GM21447 (cell line): ENCODE results near the gene VWA5B1.

ENCODE experiments used
- ATAC-seq: cut with Tn5 transposase; IDR thresholded peaks from one replicate; pipeline ENCODE4 v1.9.1; 2021; ENCODE audit not compliant: unreplicated experiment

VWA5B1 gene

GRCh38 chr1:20365421-20366055 lies 74.9 kb downstream of the VWA5B1 start:
- ATAC-seq: no peak

DNA sequence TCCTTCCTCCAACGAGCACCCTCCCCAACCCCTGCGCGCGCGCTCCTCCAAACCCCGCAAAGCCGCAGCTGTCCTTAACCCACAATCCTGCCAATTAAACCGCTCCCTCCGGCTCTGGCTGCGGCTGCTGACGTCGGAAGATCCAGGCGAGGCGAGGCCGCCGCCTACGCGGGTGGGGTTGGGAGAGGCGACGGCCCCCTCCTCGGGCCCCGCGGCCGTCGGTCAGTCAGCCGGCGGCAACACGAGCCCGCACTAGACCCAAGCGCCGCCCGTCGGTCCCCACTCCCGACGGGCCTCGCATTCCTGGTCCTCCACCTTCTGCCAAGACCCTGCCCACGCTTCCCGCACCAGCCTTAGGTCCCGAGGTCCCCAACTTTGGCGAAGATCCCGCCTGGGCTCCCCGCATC lies 75.4 kb downstream of the VWA5B1 start:
- ATAC-seq: no peak

DNA sequence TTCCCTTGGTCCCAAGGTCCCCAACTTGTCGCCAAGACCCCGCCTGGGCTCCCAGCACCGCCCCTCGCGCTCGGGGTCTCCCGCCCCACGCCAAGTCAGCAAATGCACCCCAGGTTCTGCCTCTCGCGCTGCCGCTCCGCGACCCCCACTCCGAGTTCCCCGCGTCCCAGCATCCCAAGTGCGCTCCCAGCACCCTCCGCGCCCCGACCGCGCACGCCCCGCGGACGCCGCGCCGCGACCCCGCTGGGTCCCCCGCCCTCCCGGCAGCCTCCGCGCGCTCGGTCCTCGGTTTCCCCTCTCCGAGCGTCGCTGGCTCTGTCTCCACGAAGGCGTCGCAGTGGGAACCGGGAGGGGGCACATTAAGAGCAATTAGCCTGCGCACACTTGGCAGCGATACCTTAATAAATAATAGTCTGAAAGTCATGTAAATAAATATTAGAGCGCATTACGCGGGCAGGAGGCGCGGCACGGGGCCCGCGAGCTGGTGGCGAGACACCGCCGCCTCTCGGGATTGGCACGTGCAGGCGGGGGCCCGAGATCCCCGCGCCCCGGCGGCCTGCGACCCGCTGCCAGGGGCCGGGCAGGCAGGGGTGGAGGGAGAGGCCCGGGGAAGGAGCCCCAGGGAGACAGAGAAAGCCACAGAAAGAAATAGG lies 75.9 kb downstream of the VWA5B1 start:
- ATAC-seq: no peak

DNA sequence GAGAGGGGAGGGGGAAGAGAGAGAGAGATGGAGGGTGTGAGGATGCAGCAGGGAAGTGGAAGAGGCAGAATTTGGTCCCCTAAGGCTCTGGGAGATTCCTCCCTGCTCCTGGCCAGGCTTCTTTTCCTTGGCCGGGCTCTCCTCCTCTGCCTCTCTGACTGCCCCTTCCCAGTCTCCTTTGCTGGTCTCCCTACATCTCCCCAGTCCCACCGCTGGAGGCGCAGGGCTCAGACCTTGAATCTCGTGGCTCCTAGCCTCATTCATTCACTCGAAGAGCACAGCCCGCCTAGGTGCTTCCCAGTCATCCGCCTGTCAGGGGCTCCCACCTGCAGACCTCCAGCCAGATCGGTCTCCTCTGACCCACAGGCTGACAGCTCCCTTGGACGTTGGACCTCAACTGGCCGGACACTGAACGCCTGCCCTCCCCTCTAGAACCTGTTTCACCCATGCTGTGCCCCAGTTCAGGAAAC lies 76.5 kb downstream of the VWA5B1 start:
- ATAC-seq: no peak

GRCh38 chr1:20367626-20368025 lies 77.0 kb downstream of the VWA5B1 start:
- no peak for ATAC-seq

DNA sequence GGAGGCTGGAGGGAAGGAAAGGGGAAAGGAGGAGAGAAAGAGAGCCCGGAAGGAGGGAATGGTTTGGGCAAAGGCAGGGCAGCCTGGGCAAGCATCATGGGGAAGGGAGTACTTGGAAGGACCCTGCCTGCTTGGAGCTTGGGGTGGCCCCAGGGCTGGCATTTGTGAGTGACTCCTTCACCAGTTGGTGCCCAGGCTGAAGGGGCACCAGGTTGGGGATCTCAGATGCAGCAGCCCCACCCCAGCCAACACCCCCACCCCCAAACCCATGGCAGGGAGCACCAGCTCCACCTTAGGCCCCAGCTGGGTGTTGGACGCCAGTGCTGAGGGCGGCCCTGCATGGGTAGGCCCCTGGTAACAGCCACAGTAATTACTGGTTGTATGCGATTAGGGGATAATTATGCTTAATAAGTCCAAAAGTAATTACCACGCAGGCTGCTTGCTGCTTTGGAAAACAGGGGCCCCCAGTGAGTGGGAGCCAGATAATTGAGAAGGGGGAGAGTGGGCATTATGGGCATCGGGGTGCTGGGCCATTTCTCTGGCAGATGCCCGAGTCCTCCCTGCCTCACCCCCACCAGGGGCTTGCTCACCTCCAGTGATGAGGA lies 78.3 kb downstream of the VWA5B1 start:
- no peak for ATAC-seq

- no peak for ATAC-seq
Observed at GRCh38 chr1:20370698-20371097, 80.0 kb downstream of the VWA5B1 start.

- ATAC-seq: no peak
Observed at GRCh38 chr1:20371411-20371810, 80.7 kb downstream of the VWA5B1 start.

- no peak for ATAC-seq
Observed at GRCh38 chr1:20371883-20372282, 81.2 kb downstream of the VWA5B1 start.

- ATAC-seq: no peak
Observed at GRCh38 chr1:20372676-20373075, 82.0 kb downstream of the VWA5B1 start.

DNA sequence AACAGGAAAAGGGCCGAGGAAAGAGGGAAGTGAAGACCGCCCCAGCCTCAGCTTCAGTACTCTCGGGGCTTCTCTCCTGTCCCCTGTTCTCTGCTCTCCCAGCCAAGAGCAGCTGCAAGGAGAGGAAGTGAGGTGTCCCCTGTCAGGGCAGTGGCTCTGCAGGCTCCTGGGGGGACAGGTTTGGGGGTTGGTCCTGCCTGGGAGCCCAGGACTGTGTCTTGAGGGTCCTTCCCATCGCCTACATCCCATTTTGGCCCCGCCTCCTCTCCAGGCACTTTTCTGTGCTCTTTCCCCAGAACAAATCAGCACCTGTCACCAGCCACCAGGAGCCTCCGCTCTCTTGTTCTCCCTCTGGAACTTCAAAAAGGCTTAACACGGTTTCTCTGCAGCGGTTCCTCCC lies 82.6 kb downstream of the VWA5B1 start:
- no peak for ATAC-seq

GRCh38 chr1:20373764-20374163 lies 83.1 kb downstream of the VWA5B1 start:
- no peak for ATAC-seq

DNA sequence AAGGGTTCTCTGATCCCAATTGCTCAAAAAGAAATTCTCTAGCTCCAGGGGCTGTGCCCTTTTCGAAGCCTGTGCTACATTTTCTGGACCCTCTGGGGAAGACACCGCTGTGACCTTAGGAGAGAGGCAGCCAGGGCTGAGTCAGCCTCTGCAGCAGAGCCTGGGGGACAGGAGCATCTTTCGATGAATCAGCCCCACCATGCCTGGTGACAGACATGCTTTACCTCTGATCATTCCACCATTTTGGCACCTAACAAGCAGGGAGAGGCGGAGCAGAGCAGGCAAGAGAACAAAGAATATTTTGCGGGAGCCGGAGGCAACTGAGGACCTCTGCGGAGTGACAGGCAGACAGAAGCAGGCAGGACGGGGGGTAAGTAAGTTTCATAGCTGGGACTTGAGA lies 84.9 kb downstream of the VWA5B1 start:
- ATAC-seq: no peak

DNA sequence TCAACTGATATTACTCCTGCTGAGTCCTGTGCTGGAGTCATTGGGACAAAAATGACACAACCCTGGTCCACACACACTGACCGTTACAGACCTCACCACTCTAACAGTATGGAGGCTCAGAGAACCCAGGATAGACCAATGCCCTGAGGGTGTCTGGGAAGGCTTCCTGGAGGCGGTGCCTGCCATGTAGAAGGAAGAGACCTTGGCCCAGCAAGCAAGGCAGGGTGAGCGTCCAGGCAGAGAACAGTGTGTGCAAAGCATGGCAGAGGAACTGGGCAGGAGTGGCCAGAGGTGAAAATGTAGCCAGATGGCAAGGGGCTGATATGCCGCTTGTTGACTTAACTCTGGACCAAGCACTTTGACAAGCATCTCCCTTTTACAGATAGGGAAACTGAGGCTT lies 85.5 kb downstream of the VWA5B1 start:
- no peak for ATAC-seq

- no peak for ATAC-seq
Observed at GRCh38 chr1:20376880-20377494, 86.3 kb downstream of the VWA5B1 start.

- ATAC-seq: no peak
Observed at GRCh38 chr1:20377516-20378270, 87.0 kb downstream of the VWA5B1 start.

GRCh38 chr1:20379075-20379474 lies 88.4 kb downstream of the VWA5B1 start:
- no peak for ATAC-seq

- ATAC-seq: no peak
Observed at GRCh38 chr1:20380175-20380574, 89.5 kb downstream of the VWA5B1 start.

DNA sequence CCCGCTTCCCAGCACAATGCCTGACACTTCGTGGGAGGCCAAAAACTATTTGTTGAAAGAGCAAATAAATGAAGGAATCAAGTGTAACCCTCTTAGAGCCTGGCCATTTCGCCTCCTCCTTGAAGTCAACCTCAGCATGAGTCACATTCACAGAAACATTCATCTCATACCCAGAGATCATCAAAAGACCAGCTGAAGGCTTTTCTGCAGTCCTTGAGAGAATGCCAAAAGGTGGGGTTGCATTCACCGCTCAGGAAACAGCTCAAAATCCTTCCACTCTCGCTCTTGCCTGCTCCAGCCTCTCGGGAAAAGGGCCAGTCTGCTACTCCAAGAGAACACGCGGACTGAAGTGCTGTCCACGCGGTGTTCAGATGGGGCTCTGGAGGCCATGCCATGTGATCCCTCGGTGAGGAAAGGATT lies 90.0 kb downstream of the VWA5B1 start:
- no peak for ATAC-seq

- no peak for ATAC-seq
Observed at GRCh38 chr1:20381045-20381641, 90.5 kb downstream of the VWA5B1 start.

- ATAC-seq: no peak
Observed at GRCh38 chr1:20381961-20382360, 91.3 kb downstream of the VWA5B1 start.
